HT-29 (cell line): ENCODE measurements around the gene POM121C. TPM values are rescaled to one million over a fixed set of nuclear protein-coding genes. Genes with fewer than 3 reads are reported as not detected.
"Not testable (repeated sequence)": the region's sequence is repeated elsewhere in the genome, so short reads cannot be mapped to it uniquely, and the experiment has no call there.

Experiments
- DNase-seq: peaks from one replicate; pipeline ENCODE4 v3.0.0-alpha.2; 2015; ENCODE audit warnings: low spot score
- total RNA-seq: library from RNA; depleted of rRNA; stranded (reverse); fragments of >200 nt; shearing (Covaris generic); gene quantifications from 2 replicates; pipeline ENCODE4 v1.2.3, GENCODE V29; 2014; rRNA removed

Gene POM121C
- 15.6 and 15.9 TPM in 2 replicates for total RNA-seq

GRCh38 chr7:75485979-75486643 lies at the start of gene POM121C:
POM121C (minus strand) TSS chr7:75486299; CDS start chr7:75441496, 44,803 bp downstream.
- peak; percentile 89 for DNase-seq

DNA sequence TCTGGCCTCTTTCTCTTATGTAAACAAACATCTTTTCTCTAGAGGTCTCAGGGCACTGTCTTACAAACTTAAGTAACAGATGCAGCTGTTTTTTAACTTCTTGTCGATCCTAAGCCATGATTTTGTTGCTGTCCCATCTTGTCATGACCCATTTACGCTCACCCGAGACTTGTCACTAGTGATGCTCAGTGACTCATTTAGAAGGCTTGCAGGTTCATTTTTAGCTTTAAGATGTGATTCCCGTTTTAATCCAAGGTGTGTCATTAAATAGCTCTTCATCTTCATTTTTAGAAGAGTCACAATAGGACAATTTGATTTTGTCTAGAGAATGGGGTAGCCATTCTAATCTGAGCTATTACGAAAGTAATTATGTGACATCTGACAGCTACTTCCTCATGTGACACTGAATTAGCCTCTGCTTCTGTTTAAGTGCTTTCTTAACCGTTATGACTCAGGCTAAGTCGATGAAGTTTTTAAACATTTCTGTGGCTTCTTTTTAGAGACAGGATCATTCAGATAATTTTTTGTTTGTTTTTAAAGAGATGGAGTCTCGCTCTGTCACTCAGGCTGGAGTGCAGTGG lies 48.7 kb upstream of the POM121C start:
- DNase-seq = no peak

DNA sequence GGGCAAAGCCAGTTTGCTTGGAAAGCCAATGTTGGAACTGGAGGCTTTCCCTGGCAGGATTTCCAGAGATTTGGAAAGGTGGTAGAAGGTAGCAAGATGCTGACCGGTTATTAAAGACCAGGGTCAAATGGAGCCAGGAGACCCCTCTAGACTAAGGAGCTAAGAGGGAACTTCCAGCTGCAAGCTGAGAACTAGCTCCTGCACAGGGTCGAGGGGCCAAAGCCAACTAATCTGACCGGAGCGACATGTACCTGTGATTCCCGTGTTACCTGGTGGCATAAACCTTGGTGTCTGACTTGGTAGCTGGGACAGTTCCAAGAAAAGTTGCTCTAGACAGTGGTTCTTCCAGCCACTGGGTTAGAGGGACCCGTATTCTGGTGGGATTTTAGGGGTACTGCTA lies 47.8 kb upstream of the POM121C start:
- no peak for DNase-seq

GRCh38 chr7:75532639-75533038 lies 46.5 kb upstream of the POM121C start:
- no peak for DNase-seq

DNA sequence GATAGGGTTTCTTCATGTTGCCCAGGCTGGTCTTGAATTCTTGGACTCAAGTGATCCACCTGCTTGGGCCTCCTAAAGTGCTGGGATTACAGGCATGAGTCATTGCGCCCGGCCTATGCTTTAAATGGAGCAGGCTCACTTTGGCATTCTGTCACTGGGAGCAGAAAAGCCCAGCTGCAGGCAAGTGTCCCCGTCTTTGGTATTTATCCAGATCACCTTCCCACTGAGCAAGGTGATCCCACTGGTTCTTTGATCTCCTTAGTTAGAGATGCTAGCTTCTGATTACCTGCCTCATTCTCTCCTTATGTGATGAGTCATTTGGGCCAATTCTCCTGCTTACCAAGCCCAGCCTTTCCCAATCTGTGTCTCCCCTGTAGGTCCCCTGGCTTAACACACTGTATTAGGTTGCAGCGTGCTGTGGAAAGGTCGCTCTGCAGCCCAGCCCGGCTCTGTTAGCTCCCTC lies 45.3 kb upstream of the POM121C start:
- DNase-seq = peak; percentile 30

GRCh38 chr7:75527224-75527722 lies 41.2 kb upstream of the POM121C start:
- not testable (repeated sequence) for DNase-seq

- not testable (repeated sequence) for DNase-seq
These were observed 35.6 kb upstream of the POM121C start for GRCh38 chr7:75521727-75522126.

DNA sequence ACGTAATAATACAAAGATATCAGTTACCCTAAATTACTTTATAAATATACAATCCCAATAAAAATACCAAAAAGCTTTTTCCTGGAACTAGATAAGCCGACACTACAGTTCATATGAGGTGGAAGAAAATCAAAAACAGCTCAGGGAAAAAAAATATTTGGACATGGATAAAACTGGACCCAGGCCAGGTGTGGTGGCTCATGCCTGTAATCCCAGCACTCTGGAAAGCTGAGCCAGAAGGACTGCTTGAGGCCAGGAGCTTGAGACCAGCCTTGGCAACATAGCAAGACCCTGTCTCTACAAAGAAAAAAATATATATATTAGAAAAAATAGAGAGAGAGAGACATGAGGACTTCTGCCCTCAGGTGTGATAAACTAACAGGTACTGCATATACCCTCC lies 32.7 kb upstream of the POM121C start:
- DNase-seq = not testable (repeated sequence)

DNA sequence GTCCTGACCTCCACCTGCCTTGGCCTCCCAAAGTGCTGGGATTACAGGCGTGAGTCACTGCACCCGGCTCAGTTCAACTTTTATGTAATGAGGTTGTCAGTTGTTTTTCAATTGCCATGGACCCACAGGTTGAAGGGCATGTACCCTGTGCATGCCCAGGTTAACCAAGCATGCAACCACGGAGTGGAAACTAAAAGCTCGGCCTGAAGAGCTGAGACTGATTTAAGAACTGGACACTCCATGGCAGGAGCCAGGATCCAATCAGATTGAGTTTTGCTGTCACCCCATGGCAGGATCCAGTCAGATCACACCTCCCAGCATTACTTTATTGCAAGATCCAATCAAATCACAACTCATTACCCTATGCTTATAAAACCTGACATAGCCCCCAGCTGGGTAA lies 22.9 kb upstream of the POM121C start:
- not testable (repeated sequence) for DNase-seq

DNA sequence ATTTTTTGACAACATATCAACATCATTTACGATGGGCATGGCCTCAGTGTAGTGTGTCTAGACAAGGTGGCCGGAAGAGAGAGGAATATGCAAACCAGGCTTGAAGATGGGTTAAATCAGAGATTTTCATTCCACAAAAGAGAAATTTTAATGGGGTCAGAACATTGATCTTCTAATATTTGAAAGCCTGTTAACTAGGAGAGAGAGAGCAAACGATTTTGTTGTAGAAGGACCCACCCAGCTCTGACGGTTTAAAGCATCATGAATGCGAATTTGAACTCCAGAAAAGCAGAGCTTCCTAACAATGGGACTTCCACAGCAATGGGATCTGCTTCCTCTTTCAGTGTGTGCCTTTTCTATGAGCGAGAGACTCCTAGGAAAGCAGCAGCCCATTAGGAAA lies 5.9 kb upstream of the POM121C start, which contains the start of gene SPDYE5:
TSS of gene SPDYE5 (plus strand) at position 301 of the 400 bp plus-strand sequence. CDS start 1,728 bp downstream, outside the sequence.
- not testable (repeated sequence) for DNase-seq

DNA sequence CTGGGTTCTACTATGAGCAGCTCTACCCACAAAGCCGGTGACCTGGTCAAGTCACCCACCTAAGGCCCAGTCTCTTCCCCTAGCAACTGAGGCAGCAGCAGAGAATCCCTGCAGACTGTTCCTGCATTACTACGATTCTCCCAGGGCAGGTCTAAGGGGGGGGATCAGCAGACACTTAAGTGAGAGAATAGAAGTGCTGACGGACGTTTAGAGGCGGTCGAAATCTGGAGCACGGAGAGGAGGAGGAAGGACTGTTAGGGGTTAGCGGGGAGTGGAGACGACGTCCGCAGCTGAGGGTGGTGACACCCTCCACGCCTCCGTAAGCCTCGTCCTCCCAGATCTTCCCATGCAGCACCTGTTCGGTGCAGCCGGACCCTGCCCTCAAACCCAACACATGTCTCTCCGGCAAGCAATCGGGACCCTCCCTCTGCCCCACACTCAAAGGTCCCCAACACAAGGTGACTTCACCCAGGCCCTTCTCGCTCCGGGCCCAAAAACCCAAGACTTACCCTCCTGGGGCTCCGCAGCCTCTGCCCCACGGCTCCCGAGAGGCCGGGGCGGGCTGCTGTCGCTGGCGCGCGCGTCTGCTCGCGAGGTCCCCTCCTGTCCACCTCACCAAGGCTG lies 632 bp downstream of the POM121C start:
- peak; percentile 5 for DNase-seq

DNA sequence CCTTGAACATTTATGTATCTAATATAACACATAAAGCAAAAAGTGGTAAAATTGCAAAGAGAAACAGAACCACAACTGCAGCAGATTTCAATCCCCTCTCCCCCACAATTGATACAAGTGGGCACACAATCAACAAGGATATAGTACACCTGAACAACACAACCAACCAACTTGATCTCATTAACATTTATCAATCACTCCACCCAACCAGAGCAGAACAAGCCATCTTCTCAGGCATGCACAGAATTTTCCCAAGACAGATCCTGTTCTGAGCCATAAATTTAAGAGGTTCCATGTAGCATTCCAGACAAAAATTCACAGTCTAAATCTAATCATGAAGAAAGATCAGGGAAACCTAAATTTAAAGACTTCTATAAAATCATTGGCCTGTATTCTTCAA lies 5.8 kb downstream of the POM121C start:
- DNase-seq = not testable (repeated sequence)

DNA sequence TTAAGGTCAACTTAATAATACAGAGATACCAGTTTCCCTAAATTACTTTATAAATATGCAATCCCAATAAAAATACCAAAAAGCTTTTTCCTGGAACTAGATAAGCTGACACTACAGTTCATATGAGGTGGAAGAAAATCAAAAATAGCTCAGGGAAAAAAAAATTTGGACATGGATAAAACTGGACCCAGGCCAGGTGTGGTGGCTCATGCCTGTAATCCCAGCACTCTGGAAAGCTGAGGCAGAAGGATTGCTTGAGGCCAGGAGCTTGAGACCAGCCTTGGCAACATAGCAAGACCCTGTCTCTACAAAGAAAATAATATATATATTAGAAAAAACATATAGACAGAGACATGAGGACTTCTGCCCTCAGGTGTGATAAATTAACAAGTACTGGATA lies 8.6 kb downstream of the POM121C start:
- DNase-seq = not testable (repeated sequence)

DNA sequence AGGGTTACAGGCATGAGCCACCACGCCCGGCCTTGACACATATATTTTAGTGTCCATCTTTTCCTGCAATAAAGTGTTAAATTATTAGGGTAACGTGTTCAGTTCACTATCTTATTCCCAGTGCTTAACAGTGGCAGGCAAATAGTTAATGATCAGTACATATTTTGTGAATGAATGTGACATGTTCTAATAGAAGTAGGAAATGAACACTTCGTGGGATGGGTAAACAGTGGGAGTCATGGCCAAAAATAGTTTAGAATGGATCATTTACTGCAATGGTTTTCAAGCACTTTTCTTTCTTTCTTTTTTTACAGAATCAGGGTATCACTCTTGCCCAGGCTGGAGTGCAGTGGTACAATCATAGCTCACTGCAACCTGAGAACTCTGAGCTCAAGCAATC lies 15.9 kb downstream of the POM121C start:
- not testable (repeated sequence) for DNase-seq

DNA sequence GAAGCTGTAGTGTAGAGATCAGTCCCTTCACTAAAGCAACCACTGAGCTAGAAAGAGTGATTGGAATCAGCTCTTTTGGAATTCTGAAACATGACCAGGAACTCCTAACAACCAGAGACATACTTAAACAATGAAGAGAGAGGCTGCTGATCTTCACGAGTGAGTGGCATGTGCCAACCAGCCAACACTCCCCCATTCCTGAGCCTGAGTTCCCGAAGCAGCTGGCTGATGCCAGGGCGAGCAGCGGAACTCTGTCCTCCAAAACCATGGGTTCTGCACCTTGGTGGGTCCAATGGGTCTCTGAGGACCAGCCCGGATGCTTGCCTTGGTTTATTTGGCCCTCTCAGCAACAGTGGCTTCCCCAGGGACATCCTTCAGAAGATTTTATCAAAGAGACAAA lies 25.6 kb downstream of the POM121C start:
- not testable (repeated sequence) for DNase-seq

- not testable (repeated sequence) for DNase-seq
These were observed 28.1 kb downstream of the POM121C start for GRCh38 chr7:75458034-75458433.

- not testable (repeated sequence) for DNase-seq
These were observed 29.7 kb downstream of the POM121C start for GRCh38 chr7:75456403-75456802.

GRCh38 chr7:75452494-75452955 lies 33.6 kb downstream of the POM121C start:
- peak; percentile 25 for DNase-seq

DNA sequence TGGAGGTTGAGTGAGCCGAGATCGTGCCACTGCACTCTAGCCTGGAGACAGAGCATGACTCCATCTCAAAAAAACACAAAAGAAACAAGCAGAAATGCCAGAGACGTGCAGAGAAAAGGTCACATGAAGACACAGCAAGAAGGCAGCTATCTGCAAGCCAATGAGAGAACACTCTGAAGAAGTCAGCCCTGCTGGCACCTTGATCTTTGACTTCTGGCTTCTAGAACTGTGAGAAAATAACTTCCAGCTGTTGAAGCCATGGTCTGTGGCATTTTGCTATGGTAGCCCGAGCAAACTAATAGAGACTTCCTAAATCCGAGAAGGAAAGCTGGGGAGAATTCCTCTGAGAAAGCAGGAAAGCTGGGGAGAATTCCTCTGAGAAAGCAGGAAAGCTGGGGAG lies 36.2 kb downstream of the POM121C start:
- not testable (repeated sequence) for DNase-seq

- peak; percentile 51 for DNase-seq
These were observed 43.5 kb downstream of the POM121C start for GRCh38 chr7:75442465-75443111.

- DNase-seq = not testable (repeated sequence)
These were observed 44.0 kb downstream of the POM121C start for GRCh38 chr7:75442101-75442464.

- not testable (repeated sequence) for DNase-seq
These were observed 47.1 kb downstream of the POM121C start for GRCh38 chr7:75439000-75439399.
